Hepatocyte (in vitro differentiated cells): ENCODE results near the gene CEP112. TPM values are rescaled to one million over a fixed set of nuclear protein-coding genes. Genes with fewer than 3 reads are reported as not detected.

Experiments
- DNase-seq: peaks from one replicate; pipeline ENCODE4 v3.0.0-alpha.2; 2016; ENCODE audit warnings: low spot score
- H2AFZ ChIP-seq: fragments of 200-600 bp; sonication (generic); 2 replicates; pipeline ENCODE4 v1.6.0; 2016; ENCODE audit warnings: antibody characterized with exemption, mild to moderate bottlenecking
- H3K27ac ChIP-seq: fragments of 200-600 bp; sonication (generic); 2 replicates; pipeline ENCODE4 v1.5.1; 2016; ENCODE audit warnings: mild to moderate bottlenecking
- H3K27me3 ChIP-seq: fragments of 200-600 bp; sonication (generic); 2 replicates; pipeline ENCODE4 v1.6.1; 2016
- H3K36me3 ChIP-seq: fragments of 200-600 bp; sonication (generic); replicated peaks from 2 replicates; pipeline ENCODE4 v1.5.1; 2016; ENCODE audit warnings: low read depth; ENCODE audit not compliant: insufficient read depth
- H3K4me1 ChIP-seq: fragments of 200-600 bp; sonication (generic); 2 replicates; pipeline ENCODE4 v1.5.1; 2016; ENCODE audit warnings: mild to moderate bottlenecking, moderate library complexity; ENCODE audit not compliant: insufficient read depth
- H3K4me2 ChIP-seq: fragments of 200-600 bp; sonication (generic); 2 replicates; pipeline ENCODE4 v1.6.0; 2016
- H3K4me3 ChIP-seq: fragments of 200-600 bp; sonication (generic); 2 replicates; pipeline ENCODE4 v1.5.1; 2016; ENCODE audit warnings: mild to moderate bottlenecking
- H3K79me2 ChIP-seq: fragments of 200-600 bp; sonication (generic); 2 replicates; pipeline ENCODE4 v1.6.0; 2017; ENCODE audit warnings: mild to moderate bottlenecking
- H3K9me2 ChIP-seq: fragments of 200-600 bp; sonication (generic); replicated peaks from 2 replicates; pipeline ENCODE4 v1.6.0; 2017; ENCODE audit warnings: mild to moderate bottlenecking; ENCODE audit not compliant: insufficient read depth
- H3K9me3 ChIP-seq: fragments of 200-600 bp; sonication (generic); 2 replicates; pipeline ENCODE4 v1.5.1; 2016; ENCODE audit warnings: low read depth, mild to moderate bottlenecking
- H4K20me1 ChIP-seq: fragments of 200-600 bp; sonication (generic); 2 replicates; pipeline ENCODE4 v1.6.0; 2016; ENCODE audit warnings: mild to moderate bottlenecking; ENCODE audit not compliant: insufficient read depth, poor library complexity, severe bottlenecking
- EZH2 ChIP-seq: fragments of 200-600 bp; sonication (generic); IDR thresholded peaks from 2 replicates; pipeline ENCODE4 v1.6.1; 2016; ENCODE audit warnings: antibody characterized with exemption, mild to moderate bottlenecking, borderline replicate concordance
- EZH2phosphoT487 ChIP-seq: fragments of 200-600 bp; sonication (generic); IDR thresholded peaks from one replicate; pipeline ENCODE4 v1.6.1; 2018; ENCODE audit warnings: antibody characterized with exemption, mild to moderate bottlenecking, low read depth, moderate library complexity; ENCODE audit not compliant: unreplicated experiment, severe bottlenecking
- WGBS: methylation state at CpG from one replicate; pipeline ENCODE4 v1.1.6; 2016; ENCODE audit warnings: low lambda C conversion rate; ENCODE audit errors: missing lambda C conversion rate; 5-methylcytosine and 5-hydroxymethylcytosine counted together
- polyA plus RNA-seq: library from polyadenylated mRNA; unstranded; fragments of >200 nt; fragmentation: Nextera tagmentation; extraction: Ambion mirVana; gene quantifications from 2 replicates; pipeline ENCODE4 v1.2.1, GENCODE V29; 2016
- total RNA-seq: library from RNA; depleted of rRNA; stranded (reverse); fragments of >200 nt; gene quantifications from 2 replicates; pipeline ENCODE4 v1.2.3, GENCODE V29; 2014
- TF ChIP-seq, protein P1 (sequence below): fragments of 200-600 bp; sonication (generic); IDR thresholded peaks from 2 replicates; pipeline ENCODE4 v1.5.1; 2016; ENCODE audit warnings: antibody characterized with exemption, mild to moderate bottlenecking; ENCODE audit not compliant: poor library complexity

The CEP112 gene
- total and polyA plus RNA-seq, 2 experiments from 2014 or later = 7.1 to 9.7 TPM

DNA sequence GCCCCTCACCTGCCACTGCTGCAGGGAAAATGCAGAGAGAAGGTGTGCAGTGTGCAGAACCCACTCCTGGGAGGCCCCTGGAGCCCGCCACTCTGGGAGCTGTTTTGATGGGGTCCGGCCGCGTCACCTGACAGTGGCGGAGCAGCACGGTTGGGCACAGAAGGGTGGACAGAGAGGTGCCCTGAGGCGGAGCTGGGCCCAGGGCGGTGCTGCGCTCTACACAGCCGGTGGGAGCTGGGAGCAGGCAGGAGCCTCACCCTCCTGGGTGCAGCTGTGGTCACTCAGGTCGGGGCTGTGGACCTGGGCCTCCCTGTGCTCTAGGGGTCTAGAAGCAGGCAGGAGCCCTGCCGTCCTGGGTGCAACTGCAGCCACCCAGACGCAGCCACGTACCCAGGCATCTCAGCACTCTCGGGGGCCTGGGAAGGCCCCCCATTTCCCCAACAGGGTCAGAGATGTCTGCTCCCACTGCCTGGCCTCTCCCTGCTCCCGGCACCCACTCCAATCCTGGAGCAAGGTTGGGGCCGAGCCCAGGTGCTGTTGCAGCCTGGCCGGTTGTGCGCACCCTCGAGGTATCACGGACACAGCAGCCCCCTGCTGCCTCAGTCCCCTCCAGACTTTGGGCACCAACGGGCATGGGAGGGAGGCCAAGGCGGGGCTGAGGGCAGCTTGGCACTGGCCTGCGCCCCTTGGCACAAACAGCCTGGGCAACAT lies 326.1 kb downstream of the CEP112 start:
- Histone ChIP-seq H3K27ac (no peak overlapping the region), H4K20me1 (no peaks in the 10 kb centered on the region), H3K36me3 (no peaks in the 10 kb centered on the region), H3K9me3 (no peaks in the 10 kb centered on the region), H3K4me2 (no peak overlapping the region), H3K79me2 (no peaks in the 10 kb centered on the region), H3K4me1 (no peaks in the 10 kb centered on the region), H2AFZ (no peak overlapping the region), H3K4me3 (no peak overlapping the region), H3K27me3 (no peaks in the 10 kb centered on the region), H3K9me2 (no peaks in the 10 kb centered on the region)
- TF ChIP-seq, protein P1, sequence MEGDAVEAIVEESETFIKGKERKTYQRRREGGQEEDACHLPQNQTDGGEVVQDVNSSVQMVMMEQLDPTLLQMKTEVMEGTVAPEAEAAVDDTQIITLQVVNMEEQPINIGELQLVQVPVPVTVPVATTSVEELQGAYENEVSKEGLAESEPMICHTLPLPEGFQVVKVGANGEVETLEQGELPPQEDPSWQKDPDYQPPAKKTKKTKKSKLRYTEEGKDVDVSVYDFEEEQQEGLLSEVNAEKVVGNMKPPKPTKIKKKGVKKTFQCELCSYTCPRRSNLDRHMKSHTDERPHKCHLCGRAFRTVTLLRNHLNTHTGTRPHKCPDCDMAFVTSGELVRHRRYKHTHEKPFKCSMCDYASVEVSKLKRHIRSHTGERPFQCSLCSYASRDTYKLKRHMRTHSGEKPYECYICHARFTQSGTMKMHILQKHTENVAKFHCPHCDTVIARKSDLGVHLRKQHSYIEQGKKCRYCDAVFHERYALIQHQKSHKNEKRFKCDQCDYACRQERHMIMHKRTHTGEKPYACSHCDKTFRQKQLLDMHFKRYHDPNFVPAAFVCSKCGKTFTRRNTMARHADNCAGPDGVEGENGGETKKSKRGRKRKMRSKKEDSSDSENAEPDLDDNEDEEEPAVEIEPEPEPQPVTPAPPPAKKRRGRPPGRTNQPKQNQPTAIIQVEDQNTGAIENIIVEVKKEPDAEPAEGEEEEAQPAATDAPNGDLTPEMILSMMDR = no peak
- no peak for TF ChIP-seq EZH2phosphoT487
- TF ChIP-seq EZH2 = no peak
- no peak for DNase-seq
- WGBS = 93% methylated on average over 24 of the region's 24 CpGs

DNA sequence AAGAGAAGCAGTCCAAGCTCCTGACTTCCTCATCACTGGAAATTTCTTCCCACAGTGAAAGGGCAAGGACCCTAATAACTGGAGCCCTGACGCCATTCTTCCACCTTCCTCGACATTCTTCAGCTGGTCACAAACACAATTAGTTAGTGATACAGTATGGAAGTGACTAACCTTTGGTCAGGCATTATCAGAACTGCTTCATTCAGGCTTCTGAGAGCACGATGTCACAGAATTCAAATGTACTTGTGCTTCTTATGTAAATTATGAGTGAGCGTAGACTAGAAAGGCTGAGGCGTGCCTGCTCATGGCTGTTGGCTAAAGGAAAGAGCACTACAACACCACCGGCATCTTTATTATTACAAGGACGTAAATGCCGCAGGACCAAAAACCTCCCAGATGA lies 327.5 kb downstream of the CEP112 start:
- no peak overlapping the region for H2AFZ ChIP-seq
- no peaks in the 10 kb centered on the region for H3K27me3 ChIP-seq
- H3K27ac ChIP-seq = peak overlapping the region; percentile 27
- H3K4me1 ChIP-seq = no peaks in the 10 kb centered on the region
- no peak overlapping the region for H3K4me3 ChIP-seq
- 80% methylated on average over 8 of the region's 8 CpGs for WGBS
- no peaks in the 10 kb centered on the region for H3K9me2 ChIP-seq
- no peak for TF ChIP-seq EZH2
- TF ChIP-seq EZH2phosphoT487 = no peak
- TF ChIP-seq, protein P1 = no peak
- DNase-seq = peak; percentile 17
- H3K36me3 ChIP-seq = no peaks in the 10 kb centered on the region
- H3K4me2 ChIP-seq = peak overlapping the region; percentile 8
- H3K79me2 ChIP-seq = no peaks in the 10 kb centered on the region
- no peaks in the 10 kb centered on the region for H3K9me3 ChIP-seq
- H4K20me1 ChIP-seq = no peaks in the 10 kb centered on the region

- Histone ChIP-seq H2AFZ (no peak overlapping the region), H3K4me2 (no peak overlapping the region), H3K9me3 (no peaks in the 10 kb centered on the region), H3K4me1 (no peaks in the 10 kb centered on the region), H4K20me1 (no peaks in the 10 kb centered on the region), H3K27ac (no peak overlapping the region), H3K27me3 (no peaks in the 10 kb centered on the region), H3K9me2 (no peaks in the 10 kb centered on the region), H3K79me2 (no peaks in the 10 kb centered on the region), H3K36me3 (no peaks in the 10 kb centered on the region), H3K4me3 (no peak overlapping the region)
- DNase-seq = no peak
- TF ChIP-seq EZH2 = no peak
- no peak for TF ChIP-seq EZH2phosphoT487
- TF ChIP-seq, protein P1 = no peak
- 97% methylated on average over 2 of the region's 2 CpGs for WGBS
Measured at GRCh38 chr17:65857718-65858117, 334.2 kb downstream of the CEP112 start.
